K562 (cell line): Measurements from ENCODE around the gene EIF3M. TPM values are rescaled to one million over a fixed set of nuclear protein-coding genes. Genes with fewer than 3 reads are reported as not detected.

Experiments
- ATAC-seq: fragments of 200-7000 bp; cut with Tn5 transposase; 3 replicates; pipeline ENCODE4 v1.9.1; 2020; ENCODE audit warnings: moderate library complexity
- BruUV-seq: library from RNA; stranded (reverse); fragments of 400-500 nt; replicated peaks from 2 replicates; lab custom pipeline; 2021; lab: Mats Ljungman, UMichigan
- CTCF ChIA-PET: fragments of 300-600 bp; formaldehyde crosslinking; extraction: SDS; loops from one replicate; lab custom pipeline; 2021; ENCODE audit warnings: low intra/inter-chr PET ratio; lab: Yijun Ruan, JAX
- POLR2A ChIA-PET: fragments of 300-600, 350-650 bp; sonication (Branson Sonifier 250); formaldehyde crosslinking; extraction: SDS; loops from one replicate; lab custom pipeline; 2021; ENCODE audit warnings: antibody characterized with exemption, inconsistent platforms; lab: Yijun Ruan, JAX
- DNase-seq, 4 experiments: peaks; one replicate each; pipeline versions ENCODE4 v3.0.0 to v3.0.0-alpha.2; 2011 to 2018; ENCODE audit warnings: low spot score in 3 of 4, mixed read lengths in 3 of 4; ENCODE audit errors: extremely low read depth in 1 of 4
- FAIRE-seq: peaks from 2 replicates; lab custom pipeline; 2011; peaks lifted over from hg19 to GRCh38; lab: Jason Lieb, UNC
- H2AFZ ChIP-seq: 2 replicates; pipeline ENCODE4 v1.6.0; 2011; ENCODE audit warnings: low read depth, low read length, control low read depth, inconsistent platforms
- H3K27ac ChIP-seq: fragments of 200-600 bp; 3 replicates; pipeline ENCODE4 v1.8.0; 2011; ENCODE audit warnings: low read depth, mild to moderate bottlenecking, control low read depth, inconsistent platforms, low read length, moderate library complexity, mixed read lengths; ENCODE audit errors: extremely low read depth
- H3K27me3 ChIP-seq, 2 experiments: fragments of 300-600 bp in 1 of 2; 2 replicates in 1 of 2; 3 replicates in 1 of 2; pipeline versions ENCODE4 v1.6.0 to v1.8.0; 2011; ENCODE audit warnings: inconsistent platforms in 2 of 2, low read length in 2 of 2, mild to moderate bottlenecking in 1 of 2, mixed read lengths in 1 of 2, moderate library complexity in 1 of 2; ENCODE audit not compliant: control insufficient read depth in 2 of 2, insufficient read depth in 2 of 2
- H3K36me3 ChIP-seq: fragments of 300-600 bp; 3 replicates; pipeline ENCODE4 v1.8.0; 2011; ENCODE audit warnings: mild to moderate bottlenecking, low read length, inconsistent platforms; ENCODE audit not compliant: control insufficient read depth, insufficient read depth
- H3K4me1 ChIP-seq, 2 experiments: fragments of 200-600 bp in 1 of 2; replicated peaks in 1 of 2; 2 replicates in 1 of 2; 3 replicates in 1 of 2; pipeline versions ENCODE4 v1.5.1 to v1.8.0; 2011; ENCODE audit warnings: inconsistent platforms in 2 of 2, low read length in 2 of 2, mild to moderate bottlenecking in 1 of 2, mixed read lengths in 1 of 2, moderate library complexity in 1 of 2; ENCODE audit not compliant: control insufficient read depth in 2 of 2, insufficient read depth in 2 of 2
- H3K4me2 ChIP-seq: 2 replicates; pipeline ENCODE4 v1.6.1; 2011; ENCODE audit warnings: low read length, control low read depth, inconsistent platforms, mixed read lengths; ENCODE audit not compliant: insufficient read depth
- H3K4me3 ChIP-seq: fragments of 200-600 bp; sonication (generic), shearing (Covaris generic); 2 replicates; pipeline ENCODE4 v1.5.1; 2016; ENCODE audit warnings: control low read depth, inconsistent platforms
- H3K79me2 ChIP-seq: fragments of 200-600 bp; 3 replicates; pipeline ENCODE4 v1.8.0; 2011; ENCODE audit warnings: low read length, inconsistent platforms; ENCODE audit not compliant: control insufficient read depth, insufficient read depth
- H3K9ac ChIP-seq, 2 experiments: 2 replicates each; pipeline versions ENCODE4 v1.6.0 to v1.6.1; 2011; ENCODE audit warnings: low read depth in 2 of 2, low read length in 2 of 2, control low read depth in 1 of 2, inconsistent platforms in 1 of 2, mild to moderate bottlenecking in 1 of 2, mixed read lengths in 1 of 2; ENCODE audit not compliant: insufficient read depth in 1 of 2
- H3K9me1 ChIP-seq: one replicate; pipeline ENCODE4 v1.6.0; 2011; ENCODE audit warnings: inconsistent platforms, mild to moderate bottlenecking, low read length, moderate library complexity; ENCODE audit not compliant: control insufficient read depth, insufficient read depth
- H3K9me3 ChIP-seq: replicated peaks from 2 replicates; pipeline ENCODE4 v1.5.1; 2011; ENCODE audit warnings: low read depth, low read length, inconsistent platforms; ENCODE audit not compliant: control insufficient read depth, insufficient read depth
- H4K20me1 ChIP-seq: replicated peaks from 2 replicates; pipeline ENCODE4 v1.6.1; 2011; ENCODE audit warnings: low read length, inconsistent platforms, mixed read lengths; ENCODE audit not compliant: control insufficient read depth, insufficient read depth
- GTF2E2 ChIP-seq: fragments of 200-800 bp; sonication (Bioruptor generic); IDR thresholded peaks from 2 replicates; pipeline ENCODE4 v1.6.1; 2016; ENCODE audit warnings: missing genetic modification characterization, missing compliant biosample characterization
- RB1 ChIP-seq: fragments of 450-650 bp; IDR thresholded peaks from 2 replicates; pipeline ENCODE4 v1.6.1; 2017; ENCODE audit warnings: low read depth, mild to moderate bottlenecking
- RCOR1 ChIP-seq, 2 experiments: IDR thresholded peaks; 2 replicates each; pipeline ENCODE4 v1.6.1; 2012; ENCODE audit warnings: low read depth in 2 of 2, low read length in 2 of 2, borderline replicate concordance in 1 of 2, improper control_type of control experiment in 1 of 2
- SETDB1 ChIP-seq: IDR thresholded peaks from one replicate; pipeline ENCODE4 v1.6.1; 2012; ENCODE audit warnings: low read length, control low read depth, inconsistent platforms
- YBX1 ChIP-seq: fragments of 450-650 bp; IDR thresholded peaks from 2 replicates; pipeline ENCODE4 v1.7.1; 2016; ENCODE audit warnings: mild to moderate bottlenecking
- ZNF24 ChIP-seq: fragments of 450-650 bp; IDR thresholded peaks from 2 replicates; pipeline ENCODE4 v1.6.1; 2016
- WGBS: fragments of 100-300 bp; shearing (Covaris generic); methylation state at CpG from one replicate; pipeline ENCODE4 v1.1.6; 2016; ENCODE audit warnings: low coverage, mixed read lengths; ENCODE audit not compliant: insufficient coverage; ENCODE audit errors: missing lambda C conversion rate; 5-methylcytosine and 5-hydroxymethylcytosine counted together
- in situ Hi-C: fragments of 300-500 bp; cut with MboI; formaldehyde crosslinking; loops from 4 replicates; pipeline ENCODE4 v1.15.0; 2018; ENCODE audit warnings: inconsistent platforms, mixed read lengths
- intact Hi-C: fragments of 100-400 bp; cut with micrococcal nuclease; formaldehyde crosslinking; loops from 2 replicates; pipeline ENCODE4 v1.14.2; 2022
- polyA plus RNA-seq, 8 experiments: library from polyadenylated mRNA; depleted of rRNA in 4 of 8; stranded (reverse) in 5 of 8; unstranded in 3 of 8; fragments of >200 nt; fragmentation: Nextera tagmentation in 2 of 8; fragmentation: Illumina TruSeq in 1 of 8; extraction: Ambion mirVana in 2 of 8; extraction: Trizol in 1 of 8; gene quantifications; 2 replicates each; pipeline versions ENCODE4 v1.2.1 to v1.2.3, GENCODE V29; 2011 to 2014; ENCODE audit warnings: inconsistent platforms in 1 of 8, missing spikeins in 1 of 8
- total RNA-seq, 7 experiments: library from RNA; depleted of rRNA in 6 of 7; stranded (reverse); fragments of >200 nt in 6 of 7; fragmentation: Illumina TruSeq in 2 of 7; extraction: Trizol in 2 of 7; gene quantifications; 2 replicates each; pipeline versions ENCODE4 v1.2.1 to v1.2.3, GENCODE V29; 2011 to 2021; ENCODE audit warnings: low replicate concordance in 1 of 7

The EIF3M gene
- total and polyA plus RNA-seq, 9 of the 15 experiments (the other 6 are each of a cell fraction or from before 2014, with no cell fraction given), result 602 to 2,015 (median 1,058) TPM

DNA sequence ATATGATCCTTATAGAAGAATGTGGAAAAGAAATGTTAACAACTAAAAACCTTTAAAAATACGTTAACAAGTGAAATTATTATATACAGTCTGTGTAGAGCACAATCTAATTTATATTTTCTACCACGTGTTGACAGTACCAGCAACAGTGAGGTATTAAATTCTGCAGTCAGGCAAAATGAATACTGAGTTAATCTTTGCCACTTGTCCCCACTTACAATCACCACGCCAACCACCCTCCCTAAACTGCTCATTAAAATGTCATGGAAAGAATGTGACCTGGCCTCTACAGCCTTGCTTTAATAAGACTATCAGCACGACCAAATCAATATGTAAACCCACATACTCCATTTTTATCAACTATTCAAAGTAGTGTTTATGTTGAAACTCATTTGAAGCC is 28.5 kb upstream of the EIF3M start:
- TF ChIP-seq RB1, result no peak
- TF ChIP-seq RCOR1 (IDR thresholded peaks at IDR 0.05; ENCODE audit: borderline replicate concordance in 1 of 2, low read depth in 2 of 2, low read length in 2 of 2), result no peak
- Histone ChIP-seq H3K27me3 (peaks cover 0 to 2% of the 10 kb centered on the region in 2 experiments; a peak in 1 of 5 replicates), H3K27ac (no peak overlapping the region), H3K4me2 (no peak overlapping the region), H3K4me1 (no peaks in the 10 kb centered on the region), H3K9me3 (no peaks in the 10 kb centered on the region), H3K9ac (no peak overlapping the region), H3K4me3 (no peak overlapping the region), H2AFZ (no peak overlapping the region), H3K36me3 (no peaks in the 10 kb centered on the region), H3K9me1 (no peaks in the 10 kb centered on the region), H4K20me1 (no peaks in the 10 kb centered on the region), H3K79me2 (no peaks in the 10 kb centered on the region)
- ATAC-seq (no peak), FAIRE-seq (no peak), DNase-seq (no peak)
- intact Hi-C loops, result no loop called here
- 7% methylated on average over 4 of the region's 4 CpGs for WGBS
- in situ Hi-C loops, result no loop called here
- POLR2A ChIA-PET, result interaction anchor here (1.3 kb wide), 1 partner anchor 16 kb away, joined by 3 read pairs; no protein-coding TSS in a partner anchor
- no TSS peak for BruUV-seq
- CTCF ChIA-PET, result no interaction called here

DNA sequence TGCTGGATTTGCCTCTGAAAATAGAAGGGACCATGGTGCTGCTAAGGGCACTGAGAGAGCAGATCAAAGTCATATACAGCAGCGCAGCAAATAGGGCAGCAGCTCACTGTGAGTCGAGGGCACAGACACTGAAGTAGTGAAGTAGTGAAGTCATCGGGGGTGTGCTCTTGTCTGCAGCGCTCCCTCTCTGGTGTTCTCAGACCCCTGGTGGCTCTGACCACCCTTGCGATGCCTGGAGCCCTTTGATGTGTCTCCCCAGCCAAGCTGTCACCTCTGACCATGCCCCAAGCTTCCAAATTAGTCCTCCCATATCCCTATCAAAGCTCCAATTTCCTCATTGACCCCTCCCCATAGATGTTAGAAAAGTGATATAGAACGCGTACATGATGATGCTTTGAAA is 27.7 kb upstream of the EIF3M start:
- CTCF ChIA-PET, result no interaction called here
- no peak for FAIRE-seq
- BruUV-seq, result no TSS peak

More for the DNA sequence above, 27.7 kb upstream of the EIF3M start:
- Histone ChIP-seq H3K9ac (no peak overlapping the region), H3K27ac (no peak overlapping the region), H3K9me3 (no peaks in the 10 kb centered on the region), H3K36me3 (no peaks in the 10 kb centered on the region), H2AFZ (no peak overlapping the region), H3K79me2 (no peaks in the 10 kb centered on the region), H3K9me1 (no peaks in the 10 kb centered on the region), H3K27me3 (no peaks in the 10 kb centered on the region; a peak in 1 of 5 replicates), H3K4me3 (no peak overlapping the region), H3K4me1 (no peaks in the 10 kb centered on the region), H3K4me2 (no peak overlapping the region), H4K20me1 (no peaks in the 10 kb centered on the region)
- WGBS, result 17% methylated on average over 7 of the region's 7 CpGs
- POLR2A ChIA-PET, result interaction anchor here (1.3 kb wide), 1 partner anchor 16 kb away, joined by 3 read pairs; no protein-coding TSS in a partner anchor
- no peak for DNase-seq
- in situ Hi-C loops (no loop called here), intact Hi-C loops (no loop called here)
- peak; percentile 54 for ATAC-seq
- TF ChIP-seq YBX1 (no peak), SETDB1 (no peak), ZNF24 (peak; percentile 61; the same call in 1 of the 2 replicates), GTF2E2 (tag) (no peak)
